ENCODE data around the gene FOXP4. TPM values are rescaled to one million over a fixed set of nuclear protein-coding genes. Genes with fewer than 3 reads are reported as not detected.

FOXP4 gene
- total and polyA plus RNA-seq, 2 donors (not counting 1 experiment from before 2014, with no cell fraction given), result 0.81 to 1.8 TPM

DNA sequence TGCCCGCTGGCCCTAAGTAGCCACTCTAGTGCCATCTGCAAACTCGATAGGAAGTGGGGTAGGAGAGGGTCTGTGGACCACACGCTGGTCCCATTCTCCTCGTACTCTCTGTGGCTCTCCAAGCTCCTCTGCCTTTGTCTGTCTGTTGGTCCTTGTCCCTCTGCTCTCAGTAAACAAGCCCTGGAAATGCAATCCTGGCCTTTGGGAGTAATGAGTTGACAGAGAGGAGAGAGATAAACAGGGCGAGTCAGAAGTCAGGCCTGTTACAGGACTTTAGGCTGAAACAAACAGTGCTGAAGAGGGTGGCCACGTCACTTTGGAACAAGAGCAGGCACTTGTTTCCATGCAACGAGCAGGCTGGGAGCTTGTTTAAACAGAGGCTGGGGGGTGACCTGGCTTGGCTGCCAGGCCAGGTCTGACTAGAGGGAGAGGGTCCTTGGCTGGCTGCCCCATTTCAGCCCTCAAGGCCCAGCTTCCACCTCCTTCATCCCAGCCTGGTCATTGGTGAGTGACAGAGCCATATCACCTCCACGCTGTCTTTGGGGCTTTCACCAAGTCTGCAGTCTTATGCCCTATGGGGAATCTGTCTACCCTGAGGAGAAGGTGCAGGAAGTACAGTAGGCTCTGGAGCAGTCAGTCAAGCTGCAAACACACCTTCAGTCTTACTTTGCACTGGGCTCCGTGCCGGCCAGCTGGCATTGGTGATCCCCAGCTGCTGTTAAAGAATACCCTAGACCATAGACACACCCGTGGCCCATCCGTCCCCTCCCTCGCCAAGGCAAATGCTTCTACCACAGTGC lies 22.6 kb downstream of the FOXP4 start:
- H3K4me2 ChIP-seq (ENCODE audit: extremely low read depth, insufficient read depth, low read length), result no peak overlapping the region
- peak; percentile 22 to 23 for DNase-seq (ENCODE audit: low read depth in 2 of 2)
- H3K9ac ChIP-seq (ENCODE audit: insufficient read depth, low read length), result no peak overlapping the region
- H3K4me1 ChIP-seq (ENCODE audit: control insufficient read depth, extremely low read depth, insufficient read depth, low read length), result no peaks in the 10 kb centered on the region
- H3K36me3 ChIP-seq (ENCODE audit: control insufficient read depth, insufficient read depth, low read length), result no peaks in the 10 kb centered on the region
- H3K27me3 ChIP-seq (ENCODE audit: control insufficient read depth, insufficient read depth, low read length), result no peaks in the 10 kb centered on the region
- no peaks in the 10 kb centered on the region for H3K9me3 ChIP-seq (ENCODE audit: control insufficient read depth, insufficient read depth, low read depth, low read length)
- no peak overlapping the region for H3K4me3 ChIP-seq (replicated peaks in 1 of 4; ENCODE audit: control extremely low read depth in 1 of 4, insufficient read depth in 1 of 4, low read depth in 3 of 4, low read length in 4 of 4)
- no peaks in the 10 kb centered on the region for H3K79me2 ChIP-seq (ENCODE audit: control insufficient read depth, insufficient read depth, low read length)
- no peaks in the 10 kb centered on the region for H4K20me1 ChIP-seq (ENCODE audit: control insufficient read depth, extremely low read depth, insufficient read depth, low read length)
- H2AFZ ChIP-seq (ENCODE audit: low read length), result no peak overlapping the region
- H3K27ac ChIP-seq (ENCODE audit: insufficient read depth, low read length), result no peak overlapping the region
- TF ChIP-seq, protein P1, sequence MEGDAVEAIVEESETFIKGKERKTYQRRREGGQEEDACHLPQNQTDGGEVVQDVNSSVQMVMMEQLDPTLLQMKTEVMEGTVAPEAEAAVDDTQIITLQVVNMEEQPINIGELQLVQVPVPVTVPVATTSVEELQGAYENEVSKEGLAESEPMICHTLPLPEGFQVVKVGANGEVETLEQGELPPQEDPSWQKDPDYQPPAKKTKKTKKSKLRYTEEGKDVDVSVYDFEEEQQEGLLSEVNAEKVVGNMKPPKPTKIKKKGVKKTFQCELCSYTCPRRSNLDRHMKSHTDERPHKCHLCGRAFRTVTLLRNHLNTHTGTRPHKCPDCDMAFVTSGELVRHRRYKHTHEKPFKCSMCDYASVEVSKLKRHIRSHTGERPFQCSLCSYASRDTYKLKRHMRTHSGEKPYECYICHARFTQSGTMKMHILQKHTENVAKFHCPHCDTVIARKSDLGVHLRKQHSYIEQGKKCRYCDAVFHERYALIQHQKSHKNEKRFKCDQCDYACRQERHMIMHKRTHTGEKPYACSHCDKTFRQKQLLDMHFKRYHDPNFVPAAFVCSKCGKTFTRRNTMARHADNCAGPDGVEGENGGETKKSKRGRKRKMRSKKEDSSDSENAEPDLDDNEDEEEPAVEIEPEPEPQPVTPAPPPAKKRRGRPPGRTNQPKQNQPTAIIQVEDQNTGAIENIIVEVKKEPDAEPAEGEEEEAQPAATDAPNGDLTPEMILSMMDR (conservative IDR thresholded peaks at IDR 0.05 in 1 of 2, IDR thresholded peaks at IDR 0.05 in 1 of 2; ENCODE audit: low read depth in 1 of 2, low read length in 2 of 2), result no peak
- no peak for TF ChIP-seq EZH2 (IDR thresholded peaks at IDR 0.05; ENCODE audit: low read length, missing control alignments)

DNA sequence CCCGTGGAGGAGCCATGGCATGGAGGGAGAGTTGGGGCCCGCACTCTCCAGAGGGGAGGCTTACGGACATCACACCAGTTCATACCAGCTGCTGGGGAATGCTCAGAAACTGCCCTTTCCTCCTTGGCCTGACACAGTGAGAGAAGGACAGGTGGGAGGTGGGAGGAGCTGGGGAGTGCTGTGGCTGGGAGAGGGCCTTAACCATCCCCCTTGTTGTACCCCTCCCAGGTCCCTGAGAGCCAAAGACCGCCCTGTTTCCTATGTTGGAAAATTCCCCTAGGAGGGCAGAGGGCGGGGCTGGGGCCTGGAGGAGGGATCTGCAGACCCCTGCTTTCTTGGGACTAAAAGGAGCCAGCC lies 24.1 kb downstream of the FOXP4 start:
- Histone ChIP-seq H3K4me2 (ENCODE audit: extremely low read depth, insufficient read depth, low read length) (no peak overlapping the region), H3K36me3 (ENCODE audit: control insufficient read depth, insufficient read depth, low read length) (no peaks in the 10 kb centered on the region), H3K79me2 (ENCODE audit: control insufficient read depth, insufficient read depth, low read length) (no peaks in the 10 kb centered on the region), H3K4me1 (ENCODE audit: control insufficient read depth, extremely low read depth, insufficient read depth, low read length) (no peaks in the 10 kb centered on the region), H2AFZ (ENCODE audit: low read length) (no peak overlapping the region), H3K9me3 (ENCODE audit: control insufficient read depth, insufficient read depth, low read depth, low read length) (no peaks in the 10 kb centered on the region), H3K27me3 (ENCODE audit: control insufficient read depth, insufficient read depth, low read length) (no peaks in the 10 kb centered on the region), H4K20me1 (ENCODE audit: control insufficient read depth, extremely low read depth, insufficient read depth, low read length) (no peaks in the 10 kb centered on the region), H3K27ac (ENCODE audit: insufficient read depth, low read length) (no peak overlapping the region), H3K9ac (ENCODE audit: insufficient read depth, low read length) (no peak overlapping the region), H3K4me3 (replicated peaks in 1 of 4; ENCODE audit: control extremely low read depth in 1 of 4, insufficient read depth in 1 of 4, low read depth in 3 of 4, low read length in 4 of 4) (no peak overlapping the region)
- no peak for TF ChIP-seq EZH2 (IDR thresholded peaks at IDR 0.05; ENCODE audit: low read length, missing control alignments)
- TF ChIP-seq, protein P1 (conservative IDR thresholded peaks at IDR 0.05 in 1 of 2, IDR thresholded peaks at IDR 0.05 in 1 of 2; ENCODE audit: low read depth in 1 of 2, low read length in 2 of 2), result no peak
- no peak for DNase-seq (ENCODE audit: low read depth in 2 of 2)

DNA sequence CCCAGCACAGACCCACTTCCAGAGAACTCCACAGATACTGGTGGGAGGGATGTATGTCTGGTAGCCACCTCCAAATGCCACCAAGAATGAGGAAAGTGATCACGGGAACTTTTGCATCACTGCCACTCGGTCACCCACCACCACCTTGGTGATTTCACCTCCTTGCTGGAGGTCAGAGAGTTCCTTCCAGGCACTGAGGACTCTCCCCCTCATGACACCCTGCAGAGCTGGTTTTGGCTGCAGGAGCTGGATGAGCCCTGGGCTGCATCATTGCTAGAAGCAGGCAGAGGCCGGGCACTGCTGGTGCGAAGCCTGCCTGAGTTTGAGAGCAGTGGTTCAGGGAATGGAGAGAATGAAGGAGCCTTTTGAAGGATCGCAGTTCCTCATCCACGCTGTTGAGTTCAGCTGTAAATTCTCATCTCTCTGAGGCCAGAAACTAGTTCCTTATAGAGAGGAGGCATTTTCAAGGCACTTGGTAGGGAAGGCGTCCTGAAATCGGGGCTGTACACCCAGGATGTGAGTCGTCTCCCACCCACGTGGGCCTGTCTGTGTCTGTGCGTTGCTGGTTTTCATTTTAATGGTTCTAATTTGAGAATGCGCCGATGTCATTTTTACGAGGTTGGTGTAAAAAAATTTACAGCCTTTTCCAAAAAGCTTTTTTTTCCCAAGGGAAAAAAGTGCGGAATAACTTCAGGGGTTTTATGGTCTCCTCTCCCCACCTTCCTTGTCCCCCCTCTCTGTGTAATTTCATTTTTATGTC lies 25.0 kb downstream of the FOXP4 start:
- no peaks in the 10 kb centered on the region for H3K27me3 ChIP-seq (ENCODE audit: control insufficient read depth, insufficient read depth, low read length)
- H2AFZ ChIP-seq (ENCODE audit: low read length), result no peak overlapping the region
- H3K9ac ChIP-seq (ENCODE audit: insufficient read depth, low read length), result no peak overlapping the region
- no peak overlapping the region for H3K27ac ChIP-seq (ENCODE audit: insufficient read depth, low read length)
- H3K4me3 ChIP-seq (replicated peaks in 1 of 4; ENCODE audit: control extremely low read depth in 1 of 4, insufficient read depth in 1 of 4, low read depth in 3 of 4, low read length in 4 of 4), result no peak overlapping the region
- H3K9me3 ChIP-seq (ENCODE audit: control insufficient read depth, insufficient read depth, low read depth, low read length), result no peaks in the 10 kb centered on the region
- DNase-seq (ENCODE audit: low read depth in 2 of 2), result no peak
- no peak overlapping the region for H3K4me2 ChIP-seq (ENCODE audit: extremely low read depth, insufficient read depth, low read length)
- H3K36me3 ChIP-seq (ENCODE audit: control insufficient read depth, insufficient read depth, low read length), result no peaks in the 10 kb centered on the region
- H3K79me2 ChIP-seq (ENCODE audit: control insufficient read depth, insufficient read depth, low read length), result no peaks in the 10 kb centered on the region
- no peaks in the 10 kb centered on the region for H3K4me1 ChIP-seq (ENCODE audit: control insufficient read depth, extremely low read depth, insufficient read depth, low read length)
- no peaks in the 10 kb centered on the region for H4K20me1 ChIP-seq (ENCODE audit: control insufficient read depth, extremely low read depth, insufficient read depth, low read length)
- no peak for TF ChIP-seq EZH2 (IDR thresholded peaks at IDR 0.05; ENCODE audit: low read length, missing control alignments)
- TF ChIP-seq, protein P1 (conservative IDR thresholded peaks at IDR 0.05 in 1 of 2, IDR thresholded peaks at IDR 0.05 in 1 of 2; ENCODE audit: low read depth in 1 of 2, low read length in 2 of 2), result no peak

Data from fibroblast of lung (primary cell).